H1 (cell line): ENCODE data around the gene KRTAP5-6. TPM values are rescaled to one million over a fixed set of nuclear protein-coding genes. Genes with fewer than 3 reads are reported as not detected.

Source experiments
- CTCF ChIA-PET: fragments of 300-600 bp; sonication (Branson Sonifier 250); formaldehyde crosslinking; loops from one replicate; lab custom pipeline; 2021; ENCODE audit not compliant: partially characterized antibody; lab: Charles Lee
- POLR2A ChIA-PET: fragments of 300-600 bp; sonication (Branson Sonifier 250); formaldehyde crosslinking; loops from one replicate; lab custom pipeline; 2021; ENCODE audit warnings: inconsistent platforms; ENCODE audit not compliant: partially characterized antibody; lab: Charles Lee
- DNase-seq, 2 experiments: peaks; one replicate each; pipeline versions ENCODE4 v3.0.0 to v3.0.0-alpha.2; 2010 to 2022; ENCODE audit warnings: low spot score in 2 of 2, low read depth in 1 of 2, mixed read lengths in 1 of 2
- FAIRE-seq: peaks from 2 replicates; lab custom pipeline; 2011; peaks lifted over from hg19 to GRCh38; lab: Jason Lieb, UNC
- H2AFZ ChIP-seq: 2 replicates; pipeline ENCODE4 v1.8.1; 2012; ENCODE audit warnings: low read length, inconsistent platforms
- H2AK5ac ChIP-seq: 2 replicates; pipeline ENCODE4 v1.6.1; 2013; ENCODE audit warnings: low read depth, low read length
- H2BK120ac ChIP-seq: replicated peaks from 2 replicates; pipeline ENCODE3; 2013; ENCODE audit warnings: low read depth, low read length, inconsistent platforms
- H2BK12ac ChIP-seq: 2 replicates; pipeline ENCODE4 v1.6.1; 2013; ENCODE audit warnings: low read depth, low read length
- H2BK15ac ChIP-seq: 2 replicates; pipeline ENCODE4 v1.6.1; 2013; ENCODE audit warnings: low read length
- H2BK20ac ChIP-seq: 2 replicates; pipeline ENCODE4 v1.6.1; 2013; ENCODE audit warnings: low read length
- H2BK5ac ChIP-seq: 2 replicates; pipeline ENCODE4 v1.6.1; 2013; ENCODE audit warnings: low read depth, low read length
- H3K14ac ChIP-seq: 2 replicates; pipeline ENCODE4 v1.6.1; 2013; ENCODE audit warnings: inconsistent platforms; ENCODE audit not compliant: insufficient read length
- H3K18ac ChIP-seq: 2 replicates; pipeline ENCODE4 v1.6.1; 2013; ENCODE audit warnings: low read length; ENCODE audit errors: extremely low read depth
- H3K23ac ChIP-seq: 2 replicates; pipeline ENCODE4 v1.6.1; 2013; ENCODE audit warnings: inconsistent platforms; ENCODE audit not compliant: insufficient read length
- H3K23me2 ChIP-seq: 2 replicates; pipeline ENCODE4 v1.6.1; 2013; ENCODE audit warnings: low read depth, low read length
- H3K27ac ChIP-seq: 2 replicates; pipeline ENCODE4 v1.6.1; 2011; ENCODE audit warnings: low read depth, low read length, inconsistent platforms
- H3K27me3 ChIP-seq, 4 experiments: replicated peaks in 1 of 4; 1 replicate in 1 of 4; 2 replicates in 3 of 4; pipeline versions ENCODE4 v1.6.1 to v1.8.1; 2011 to 2013; ENCODE audit warnings: low read length in 3 of 4, mild to moderate bottlenecking in 3 of 4, inconsistent platforms in 2 of 4, mixed read lengths in 2 of 4, moderate library complexity in 1 of 4; ENCODE audit not compliant: control insufficient read depth in 3 of 4, insufficient read depth in 3 of 4; ENCODE audit errors: extremely low read depth in 1 of 4
- H3K36me3 ChIP-seq, 4 experiments: 2 replicates each; pipeline versions ENCODE4 v1.6.1 to v1.8.1; 2011 to 2013; ENCODE audit warnings: mild to moderate bottlenecking in 4 of 4, low read length in 3 of 4, moderate library complexity in 2 of 4, control low read depth in 1 of 4, inconsistent platforms in 1 of 4; ENCODE audit not compliant: insufficient read depth in 4 of 4, control insufficient read depth in 2 of 4
- H3K4ac ChIP-seq: replicated peaks from 2 replicates; pipeline ENCODE3; 2013; ENCODE audit warnings: low read length, low read depth, mixed read lengths, inconsistent platforms; ENCODE audit not compliant: insufficient read length
- H3K4me1 ChIP-seq, 4 experiments: replicated peaks in 1 of 4; 1 replicate in 1 of 4; 2 replicates in 3 of 4; pipeline versions ENCODE4 v1.6.1 to v1.8.1; 2011 to 2013; ENCODE audit warnings: low read length in 3 of 4, inconsistent platforms in 2 of 4, mixed read lengths in 1 of 4; ENCODE audit not compliant: insufficient read depth in 4 of 4, control insufficient read depth in 3 of 4
- H3K4me2 ChIP-seq, 2 experiments: 2 replicates each; pipeline versions ENCODE4 v1.6.1 to v1.8.1; 2011 to 2013; ENCODE audit warnings: low read depth in 2 of 2, low read length in 2 of 2, control low read depth in 1 of 2, inconsistent platforms in 1 of 2, mild to moderate bottlenecking in 1 of 2; ENCODE audit not compliant: insufficient read depth in 1 of 2
- H3K4me3 ChIP-seq, 4 experiments: fragments of 200-600, 300-600 bp in 1 of 4; sonication (generic), shearing (Covaris generic), sonication (Bioruptor Twin) in 1 of 4; 2 replicates each; pipeline versions ENCODE4 v1.5.1 to v1.8.1; 2011 to 2016; ENCODE audit warnings: low read length in 4 of 4, low read depth in 3 of 4, control low read depth in 2 of 4, inconsistent platforms in 2 of 4, mild to moderate bottlenecking in 2 of 4, mixed read lengths in 1 of 4, moderate library complexity in 1 of 4; ENCODE audit not compliant: insufficient read depth in 2 of 4; ENCODE audit errors: extremely low read depth in 1 of 4
- H3K56ac ChIP-seq: replicated peaks from 2 replicates; pipeline ENCODE3; 2013; ENCODE audit warnings: low read depth, mild to moderate bottlenecking, mixed read lengths, low read length, inconsistent platforms; ENCODE audit not compliant: insufficient read length
- H3K79me1 ChIP-seq: 2 replicates; pipeline ENCODE4 v1.6.1; 2013; ENCODE audit warnings: low read depth, low read length, control low read depth
- H3K79me2 ChIP-seq, 2 experiments: 2 replicates each; pipeline versions ENCODE4 v1.6.1 to v1.8.1; 2012 to 2013; ENCODE audit warnings: low read length in 2 of 2, mild to moderate bottlenecking in 2 of 2, inconsistent platforms in 1 of 2; ENCODE audit not compliant: insufficient read depth in 2 of 2, control insufficient read depth in 1 of 2
- H3K9ac ChIP-seq, 4 experiments: replicated peaks in 1 of 4; 1 replicate in 1 of 4; 2 replicates in 3 of 4; pipeline versions ENCODE4 v1.6.1 to v1.8.1; 2011 to 2013; ENCODE audit warnings: low read depth in 3 of 4, low read length in 3 of 4, control low read depth in 2 of 4, mild to moderate bottlenecking in 2 of 4, moderate library complexity in 2 of 4, inconsistent platforms in 1 of 4; ENCODE audit errors: extremely low read depth in 1 of 4
- H3K9me3 ChIP-seq, 2 experiments: 2 replicates each; pipeline versions ENCODE4 v1.6.1 to v1.8.1; 2012 to 2013; ENCODE audit warnings: mild to moderate bottlenecking in 2 of 2, moderate library complexity in 2 of 2, control low read depth in 1 of 2, inconsistent platforms in 1 of 2, low read depth in 1 of 2, low read length in 1 of 2, mixed read lengths in 1 of 2; ENCODE audit not compliant: insufficient read depth in 2 of 2
- H4K20me1 ChIP-seq, 2 experiments: replicated peaks in 1 of 2; 2 replicates each; pipeline versions ENCODE3 to v1.8.1; 2011 to 2013; ENCODE audit warnings: inconsistent platforms in 2 of 2, low read length in 2 of 2, mild to moderate bottlenecking in 1 of 2; ENCODE audit not compliant: insufficient read depth in 2 of 2, control insufficient read depth in 1 of 2
- H4K5ac ChIP-seq: 2 replicates; pipeline ENCODE4 v1.6.1; 2013; ENCODE audit warnings: low read length, low read depth, mixed read lengths, inconsistent platforms; ENCODE audit not compliant: insufficient read length
- H4K8ac ChIP-seq: 2 replicates; pipeline ENCODE4 v1.8.0; 2013; ENCODE audit warnings: mild to moderate bottlenecking, moderate library complexity, low read length, inconsistent platforms; ENCODE audit not compliant: insufficient read depth; ENCODE audit errors: extremely low read depth
- H4K91ac ChIP-seq: replicated peaks from 2 replicates; pipeline ENCODE3; 2013; ENCODE audit warnings: low read length, mixed read lengths, inconsistent platforms; ENCODE audit not compliant: insufficient read length
- BCL11A ChIP-seq, 2 experiments: IDR thresholded peaks; one replicate each; pipeline ENCODE4 v1.6.1; 2011; ENCODE audit warnings: low read depth in 2 of 2, low read length in 2 of 2, mild to moderate bottlenecking in 2 of 2
- CBX5 ChIP-seq: fragments of 300-800, 300-1000 bp; sonication (generic); IDR thresholded peaks from 2 replicates; pipeline ENCODE4 v1.7.1; 2016; ENCODE audit warnings: antibody characterized with exemption, low read length, low read depth
- CREB1 ChIP-seq: IDR thresholded peaks from 2 replicates; pipeline ENCODE4 v1.6.1; 2012; ENCODE audit warnings: inconsistent platforms
- EGR1 ChIP-seq: IDR thresholded peaks from 2 replicates; pipeline ENCODE4 v1.6.1; 2011; ENCODE audit warnings: low read depth, low read length, borderline replicate concordance
- EZH2 ChIP-seq: fragments of 200-600 bp; sonication (generic); IDR thresholded peaks from 2 replicates; pipeline ENCODE4 v1.7.1; 2012; ENCODE audit warnings: low read depth, mild to moderate bottlenecking, moderate library complexity, low read length, inconsistent platforms; ENCODE audit not compliant: severe bottlenecking
- FOSL1 ChIP-seq: IDR thresholded peaks from 2 replicates; pipeline ENCODE4 v1.6.1; 2011; ENCODE audit warnings: mild to moderate bottlenecking, low read depth, low read length, moderate library complexity; ENCODE audit not compliant: insufficient read depth
- JUN ChIP-seq: IDR thresholded peaks from 2 replicates; pipeline ENCODE4 v1.6.1; 2011; ENCODE audit warnings: low read depth, mild to moderate bottlenecking, improper control_type of control experiment, low read length
- JUND ChIP-seq: IDR thresholded peaks from 2 replicates; pipeline ENCODE4 v1.6.1; 2011; ENCODE audit warnings: mild to moderate bottlenecking, improper control_type of control experiment, low read length
- POU5F1 ChIP-seq: IDR thresholded peaks from 2 replicates; pipeline ENCODE4 v1.6.1; 2011; ENCODE audit warnings: low read depth, mild to moderate bottlenecking, low read length, moderate library complexity
- RBBP5 ChIP-seq: IDR thresholded peaks from 2 replicates; pipeline ENCODE4 v1.7.1; 2012; ENCODE audit warnings: low read depth, mild to moderate bottlenecking, inconsistent platforms, low read length, moderate library complexity, borderline replicate concordance
- SIRT6 ChIP-seq: IDR thresholded peaks from one replicate; pipeline ENCODE4 v1.7.1; 2012; ENCODE audit warnings: low read length, inconsistent platforms
- TBP ChIP-seq: IDR thresholded peaks from 2 replicates; pipeline ENCODE4 v1.6.1; 2011; ENCODE audit warnings: low read depth, low read length, improper control_type of control experiment
- ZNF274 ChIP-seq: IDR thresholded peaks from 2 replicates; pipeline ENCODE4 v1.7.0; 2012; ENCODE audit warnings: low read length, borderline replicate concordance; ENCODE audit errors: extremely low read depth
- WGBS, 2 experiments: shearing (Covaris generic) in 1 of 2; methylation state at CpG; one replicate each; pipeline versions ENCODE4 v1.1.6 to v1.1.7; 2013 to 2015; ENCODE audit warnings: low lambda C conversion rate in 2 of 2, mixed read lengths in 2 of 2, inconsistent platforms in 1 of 2, low coverage in 1 of 2, missing lambda C conversion rate in 1 of 2; ENCODE audit not compliant: insufficient replicate concordance in 2 of 2, insufficient coverage in 1 of 2, insufficient read length in 1 of 2; ENCODE audit errors: extremely low coverage in 1 of 2, missing lambda C conversion rate in 1 of 2; 5-methylcytosine and 5-hydroxymethylcytosine counted together
- polyA plus RNA-seq, 7 experiments: library from polyadenylated mRNA; depleted of rRNA in 3 of 7; stranded (reverse) in 5 of 7; unstranded in 2 of 7; fragments of >200 nt in 5 of 7; fragments of 200-250 nt in 2 of 7; gene quantifications; 1 replicate in 5 of 7; 2 replicates in 1 of 7; 4 replicates in 1 of 7; pipeline versions ENCODE4 v1.2.1 to v1.2.3, GENCODE V29; 2011 to 2013; ENCODE audit warnings: missing spikeins in 2 of 7, mixed read lengths in 2 of 7
- total RNA-seq: library from RNA; stranded (reverse); fragmentation: NEBNext Ultra II Directional; extraction: Animal tissue kit (Norgen Biotek cat#: 25700); gene quantifications from 2 replicates; pipeline ENCODE4 v1.2.1, GENCODE V29; 2021

The KRTAP5-6 gene
- total and polyA plus RNA-seq, 2 of the 8 experiments (the other 6 are each of a cell fraction or from before 2014, with no cell fraction given): not detected

GRCh38 chr11:1690167-1691025 lies 6.6 kb upstream of the KRTAP5-6 start:
- Histone ChIP-seq H3K27me3 (peaks cover 0 to 7% (median 0%) of the 10 kb centered on the region in 4 experiments; a peak in 2 of 7 replicates), H3K23ac (no peak overlapping the region), H3K79me2 (no peaks in the 10 kb centered on the region), H2BK15ac (no peak overlapping the region), H2BK120ac (no peak overlapping the region), H3K23me2 (no peaks in the 10 kb centered on the region; the same call in 1 of the 2 replicates), H2BK5ac (no peak overlapping the region), H3K4ac (no peak overlapping the region), H3K4me1 (peaks cover 0 to 10% (median 3%) of the 10 kb centered on the region in 4 experiments; a peak in 3 of 7 replicates), H3K79me1 (no peaks in the 10 kb centered on the region), H3K27ac (no peak overlapping the region), H3K4me3 (no peak overlapping the region), H3K9me3 (no peaks in the 10 kb centered on the region), H3K9ac (no peak overlapping the region), H2BK12ac (no peak overlapping the region), H3K36me3 (no peaks in the 10 kb centered on the region), H3K14ac (no peak overlapping the region), H4K91ac (no peak overlapping the region), H3K56ac (no peak overlapping the region), H3K4me2 (no peak overlapping the region), H4K5ac (no peak overlapping the region), H3K18ac (no peak overlapping the region), H4K8ac (no peak overlapping the region), H2BK20ac (no peak overlapping the region), H2AFZ (no peak overlapping the region), H4K20me1 (no peaks in the 10 kb centered on the region), H2AK5ac (no peak overlapping the region)
- ChIA-PET POLR2A (interaction anchor here (0.6 kb wide), 1 partner anchor 204 kb away, joined by 3 read pairs; no protein-coding TSS in a partner anchor), CTCF (interaction anchor here (1.0 to 6.9 kb wide), 10 partner anchors 10 to 466 kb away, joined by 3 to 255 read pairs (median 18); partner anchors contain the start of genes PRR33 and SYT8)
- DNase-seq (no peak), FAIRE-seq (no peak)
- WGBS, 2 experiments: 71% methylated on average over 22 of the region's 22 CpGs; no CpG with 5 or more reads in 1 of the 2 experiments
- no peak for TF ChIP-seq JUND
- no peak for TF ChIP-seq TBP
- TF ChIP-seq EZH2: no peak
- TF ChIP-seq BCL11A (IDR thresholded peaks at IDR 0.05; ENCODE audit: low read depth in 2 of 2, low read length in 2 of 2): no peak
- no peak for TF ChIP-seq FOSL1
- TF ChIP-seq JUN: no peak
- no peak for TF ChIP-seq CREB1
- no peak for TF ChIP-seq POU5F1
- TF ChIP-seq SIRT6: no peak
- no peak for TF ChIP-seq ZNF274
- TF ChIP-seq RBBP5: no peak
- no peak for TF ChIP-seq EGR1
- TF ChIP-seq CBX5: no peak
